HG02588 (cell line): Measurements from ENCODE around the gene KRTAP8-1.

Experiments
- ATAC-seq: cut with Tn5 transposase; IDR thresholded peaks from one replicate; pipeline ENCODE4 v1.9.1; 2021; ENCODE audit warnings: mild to moderate bottlenecking, moderate library complexity; ENCODE audit not compliant: unreplicated experiment

Gene KRTAP8-1

GRCh38 chr21:30813174-30813573, at the start of gene KRTAP8-1:
KRTAP8-1 (minus strand) TSS chr21:30813274; CDS start chr21:30813220, 54 bp downstream.
- no peak for ATAC-seq

GRCh38 chr21:30847627-30848500, 34.8 kb upstream of the KRTAP8-1 start:
- no peak for ATAC-seq

- no peak for ATAC-seq
Observed at GRCh38 chr21:30842990-30843389, 29.9 kb upstream of the KRTAP8-1 start.

- ATAC-seq: no peak
Observed at GRCh38 chr21:30839304-30839703, 26.2 kb upstream of the KRTAP8-1 start.

GRCh38 chr21:30838536-30838935, 25.5 kb upstream of the KRTAP8-1 start:
- ATAC-seq: no peak

- no peak for ATAC-seq
Observed at GRCh38 chr21:30831194-30831765, 18.2 kb upstream of the KRTAP8-1 start.

GRCh38 chr21:30829659-30830058, 16.6 kb upstream of the KRTAP8-1 start, which contains the start of gene KRTAP7-1:
KRTAP7-1 (minus strand) TSS chr21:30829759; CDS start chr21:30829698, 61 bp downstream.
- no peak for ATAC-seq

- ATAC-seq: no peak
Observed at GRCh38 chr21:30818837-30819610, 6.0 kb upstream of the KRTAP8-1 start.

GRCh38 chr21:30800605-30801004, 12.5 kb downstream of the KRTAP8-1 start:
- no peak for ATAC-seq

GRCh38 chr21:30793581-30794314, 19.3 kb downstream of the KRTAP8-1 start:
- no peak for ATAC-seq

- no peak for ATAC-seq
Observed at GRCh38 chr21:30779249-30779648, 33.8 kb downstream of the KRTAP8-1 start.

GRCh38 chr21:30769724-30770431, 43.2 kb downstream of the KRTAP8-1 start:
- no peak for ATAC-seq
